Liver (tissue), 9 donors: Measurements from ENCODE around the gene SLC5A12. TPM values are rescaled to one million over a fixed set of nuclear protein-coding genes. Genes with fewer than 3 reads are reported as not detected.

Source experiments
- DNase-seq: peaks from one replicate; pipeline ENCODE4 v3.0.0-alpha.2; 2017; ENCODE audit warnings: low spot score
- H3K27ac ChIP-seq, 2 donors: one replicate each; pipeline ENCODE4 v1.7.0; 2013; ENCODE audit warnings: inconsistent platforms in 2 of 2, low read length in 2 of 2, control low read depth in 1 of 2, low read depth in 1 of 2, mild to moderate bottlenecking in 1 of 2
- H3K27me3 ChIP-seq, 4 donors: one replicate each; pipeline versions ENCODE4 v1.6.1 to v1.7.0; 2013; ENCODE audit warnings: low read length in 3 of 4, inconsistent platforms in 1 of 4, mild to moderate bottlenecking in 1 of 4, moderate library complexity in 1 of 4; ENCODE audit not compliant: control insufficient read depth in 4 of 4, insufficient read depth in 4 of 4
- H3K36me3 ChIP-seq, 4 donors: one replicate each; pipeline versions ENCODE4 v1.6.1 to v1.7.0; 2013; ENCODE audit warnings: low read length in 3 of 4, mild to moderate bottlenecking in 3 of 4, low read depth in 1 of 4, moderate library complexity in 1 of 4; ENCODE audit not compliant: control insufficient read depth in 4 of 4, insufficient read depth in 3 of 4
- H3K4me1 ChIP-seq, 4 donors: one replicate each; pipeline versions ENCODE4 v1.6.1 to v1.7.0; 2013; ENCODE audit warnings: low read length in 3 of 4, mild to moderate bottlenecking in 3 of 4, moderate library complexity in 1 of 4; ENCODE audit not compliant: control insufficient read depth in 4 of 4, insufficient read depth in 4 of 4
- H3K4me3 ChIP-seq, 3 donors: one replicate each; pipeline versions ENCODE4 v1.6.1 to v1.7.0; 2013; ENCODE audit warnings: low read length in 3 of 3, control low read depth in 1 of 3, low read depth in 1 of 3, mild to moderate bottlenecking in 1 of 3
- H3K9ac ChIP-seq, 2 donors: one replicate each; pipeline ENCODE4 v1.7.0; 2013; ENCODE audit warnings: low read length in 2 of 2, mild to moderate bottlenecking in 2 of 2, moderate library complexity in 2 of 2, control low read depth in 1 of 2, low read depth in 1 of 2
- H3K9me3 ChIP-seq, 4 donors: one replicate each; pipeline versions ENCODE4 v1.6.1 to v1.7.0; 2013; ENCODE audit warnings: low read length in 3 of 4; ENCODE audit not compliant: control insufficient read depth in 4 of 4
- EGR1 ChIP-seq, 2 donors: IDR thresholded peaks; 2 replicates each; pipeline ENCODE4 v1.6.1; 2016 to 2018; ENCODE audit warnings: antibody characterized with exemption in 2 of 2, low read depth in 2 of 2
- FOXA1 ChIP-seq: IDR thresholded peaks from 2 replicates; pipeline ENCODE4 v1.6.1; 2016; ENCODE audit warnings: antibody characterized with exemption
- FOXA2 ChIP-seq: IDR thresholded peaks from 2 replicates; pipeline ENCODE4 v1.6.1; 2016; ENCODE audit warnings: antibody characterized with exemption
- GABPA ChIP-seq, 2 donors: IDR thresholded peaks in 1 of 2; conservative IDR thresholded peaks in 1 of 2; 2 replicates each; pipeline ENCODE4 v1.6.1; 2016; ENCODE audit warnings: antibody characterized with exemption in 2 of 2, mild to moderate bottlenecking in 1 of 2, moderate library complexity in 1 of 2
- HNF4A ChIP-seq, 2 donors: conservative IDR thresholded peaks; 2 replicates each; pipeline ENCODE4 v1.6.1; 2016; ENCODE audit warnings: antibody characterized with exemption in 2 of 2, mild to moderate bottlenecking in 2 of 2
- HNF4G ChIP-seq: IDR thresholded peaks from 2 replicates; pipeline ENCODE4 v1.6.1; 2016; ENCODE audit warnings: antibody characterized with exemption
- JUND ChIP-seq, 2 donors: IDR thresholded peaks; 2 replicates each; pipeline ENCODE4 v1.6.1; 2016; ENCODE audit warnings: antibody characterized with exemption in 2 of 2
- MAX ChIP-seq: IDR thresholded peaks from 2 replicates; pipeline ENCODE4 v1.6.1; 2016; ENCODE audit warnings: antibody characterized with exemption
- NR2F2 ChIP-seq: IDR thresholded peaks from 2 replicates; pipeline ENCODE4 v1.6.1; 2016; ENCODE audit warnings: antibody characterized with exemption
- RAD21 ChIP-seq, 2 donors: IDR thresholded peaks; 2 replicates each; pipeline ENCODE4 v1.6.1; 2016; ENCODE audit warnings: antibody characterized with exemption in 2 of 2, mild to moderate bottlenecking in 2 of 2
- REST ChIP-seq: IDR thresholded peaks from 2 replicates; pipeline ENCODE4 v1.6.1; 2016; ENCODE audit warnings: antibody characterized with exemption, mild to moderate bottlenecking
- RXRA ChIP-seq, 2 donors: IDR thresholded peaks; 2 replicates each; pipeline ENCODE4 v1.6.1; 2017 to 2018; ENCODE audit warnings: antibody characterized with exemption in 2 of 2, mild to moderate bottlenecking in 1 of 2
- SP1 ChIP-seq: IDR thresholded peaks from 2 replicates; pipeline ENCODE4 v1.6.1; 2018; ENCODE audit warnings: antibody characterized with exemption, mild to moderate bottlenecking
- TAF1 ChIP-seq: conservative IDR thresholded peaks from 2 replicates; pipeline ENCODE4 v1.6.1; 2016; ENCODE audit warnings: antibody characterized with exemption, mild to moderate bottlenecking
- YY1 ChIP-seq: IDR thresholded peaks from 2 replicates; pipeline ENCODE4 v1.6.1; 2016; ENCODE audit warnings: antibody characterized with exemption, mild to moderate bottlenecking
- ZBTB33 ChIP-seq: IDR thresholded peaks from 2 replicates; pipeline ENCODE4 v1.6.1; 2016; ENCODE audit warnings: antibody characterized with exemption
- WGBS: extraction: QIAGEN DNeasy Blood & Tissue Kit; methylation state at CpG from one replicate; pipeline ENCODE4 v1.1.7; 2013; 5-methylcytosine and 5-hydroxymethylcytosine counted together
- polyA plus RNA-seq, 2 donors: library from polyadenylated mRNA; stranded (reverse) in 1 of 2; unstranded in 1 of 2; fragments of 200-250 nt in 1 of 2; fragments of >200 nt in 1 of 2; fragmentation: Nextera tagmentation in 1 of 2; extraction: Ambion mirVana in 1 of 2; gene quantifications; one replicate each; pipeline versions ENCODE4 v1.2.1 to v1.2.3, GENCODE V29; 2013 to 2015
- total RNA-seq, 2 donors: library from RNA; depleted of rRNA; stranded (reverse); fragments of >200 nt; gene quantifications; one replicate each; pipeline ENCODE4 v1.2.3, GENCODE V29; 2014
- TF ChIP-seq, protein P1 (sequence below): IDR thresholded peaks from 2 replicates; pipeline ENCODE4 v1.6.1; 2016; ENCODE audit warnings: antibody characterized with exemption
- TF ChIP-seq, protein P2 (sequence below): fragments of 150-350 bp; IDR thresholded peaks from 2 replicates; pipeline ENCODE4 v1.5.1; 2017; ENCODE audit warnings: improper control_type of control experiment, low read depth, low read length; ENCODE audit not compliant: missing input control
- donor health status: healthy.
- donor health status: healthy.
- donor health status: healthy.
- donor health status: healthy.
- donor health status: healthy.

SLC5A12 gene
- total and polyA plus RNA-seq, 4 donors = under 0.01 to 0.23 (median 0.03) TPM; not detected in 1

DNA sequence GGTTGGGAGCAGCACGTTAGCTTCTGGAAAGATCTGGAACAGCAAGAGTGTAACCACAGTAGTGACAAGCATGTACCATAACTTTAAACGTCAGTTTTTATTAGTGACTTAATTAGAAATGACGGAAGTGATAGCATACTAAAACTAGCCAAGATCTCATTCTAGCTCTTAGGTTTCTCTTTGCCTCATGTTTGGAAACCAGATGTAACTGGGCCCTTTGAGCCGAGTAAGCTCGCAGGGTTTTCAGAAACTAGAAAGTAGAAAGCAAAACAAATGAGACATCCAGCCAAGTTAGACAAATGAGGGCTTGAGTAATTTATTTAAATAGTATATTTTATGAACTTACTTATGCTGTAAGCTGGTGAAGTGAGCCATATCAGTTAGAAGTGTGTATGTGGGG is 40.2 kb upstream of the SLC5A12 start:
- Histone ChIP-seq H3K9me3 (no peaks in the 10 kb centered on the region), H3K9ac (no peak overlapping the region), H3K36me3 (no peaks in the 10 kb centered on the region), H3K27ac (no peak overlapping the region), H3K4me3 (no peak overlapping the region), H3K27me3 (no peaks in the 10 kb centered on the region), H3K4me1 (peaks cover 0 to 11% (median 5%) of the 10 kb centered on the region in 4 donors)
- WGBS = 73% methylated on average over 5 of the region's 5 CpGs
- no peak for TF ChIP-seq EGR1 (IDR thresholded peaks at IDR 0.05; ENCODE audit: low read depth in 2 of 2)
- TF ChIP-seq JUND (IDR thresholded peaks at IDR 0.05) = no peak
- TF ChIP-seq YY1 = no peak
- no peak for TF ChIP-seq REST
- no peak for TF ChIP-seq FOXA1
- TF ChIP-seq HNF4A (conservative IDR thresholded peaks at IDR 0.05) = no peak
- no peak for TF ChIP-seq RXRA (IDR thresholded peaks at IDR 0.05)
- TF ChIP-seq HNF4G = no peak
- TF ChIP-seq TAF1 = no peak
- TF ChIP-seq, protein P1, sequence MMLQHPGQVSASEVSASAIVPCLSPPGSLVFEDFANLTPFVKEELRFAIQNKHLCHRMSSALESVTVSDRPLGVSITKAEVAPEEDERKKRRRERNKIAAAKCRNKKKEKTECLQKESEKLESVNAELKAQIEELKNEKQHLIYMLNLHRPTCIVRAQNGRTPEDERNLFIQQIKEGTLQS = no peak
- TF ChIP-seq SP1 = no peak
- TF ChIP-seq, protein P2, sequence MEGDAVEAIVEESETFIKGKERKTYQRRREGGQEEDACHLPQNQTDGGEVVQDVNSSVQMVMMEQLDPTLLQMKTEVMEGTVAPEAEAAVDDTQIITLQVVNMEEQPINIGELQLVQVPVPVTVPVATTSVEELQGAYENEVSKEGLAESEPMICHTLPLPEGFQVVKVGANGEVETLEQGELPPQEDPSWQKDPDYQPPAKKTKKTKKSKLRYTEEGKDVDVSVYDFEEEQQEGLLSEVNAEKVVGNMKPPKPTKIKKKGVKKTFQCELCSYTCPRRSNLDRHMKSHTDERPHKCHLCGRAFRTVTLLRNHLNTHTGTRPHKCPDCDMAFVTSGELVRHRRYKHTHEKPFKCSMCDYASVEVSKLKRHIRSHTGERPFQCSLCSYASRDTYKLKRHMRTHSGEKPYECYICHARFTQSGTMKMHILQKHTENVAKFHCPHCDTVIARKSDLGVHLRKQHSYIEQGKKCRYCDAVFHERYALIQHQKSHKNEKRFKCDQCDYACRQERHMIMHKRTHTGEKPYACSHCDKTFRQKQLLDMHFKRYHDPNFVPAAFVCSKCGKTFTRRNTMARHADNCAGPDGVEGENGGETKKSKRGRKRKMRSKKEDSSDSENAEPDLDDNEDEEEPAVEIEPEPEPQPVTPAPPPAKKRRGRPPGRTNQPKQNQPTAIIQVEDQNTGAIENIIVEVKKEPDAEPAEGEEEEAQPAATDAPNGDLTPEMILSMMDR = no peak
- TF ChIP-seq RAD21 (IDR thresholded peaks at IDR 0.05) = no peak
- TF ChIP-seq FOXA2 = no peak
- no peak for TF ChIP-seq NR2F2
- no peak for TF ChIP-seq ZBTB33
- no peak for TF ChIP-seq MAX
- TF ChIP-seq GABPA (IDR thresholded peaks at IDR 0.05 in 1 of 2, conservative IDR thresholded peaks at IDR 0.05 in 1 of 2) = no peak
- no peak for DNase-seq
